BLaER1 treated with 17β-estradiol and CSF1 and Interleukin-3, amounts not matched to agents 10 nM and 100 nM (cell line): ENCODE results near the gene WDR53.
"Not testable (repeated sequence)": the region's sequence is repeated elsewhere in the genome, so short reads cannot be mapped to it uniquely, and the experiment has no call there.

Experiments used
- H3K27ac ChIP-seq, 11 experiments: shearing (Covaris generic); formaldehyde crosslinking; 2 replicates each; pipeline ENCODE4 v1.8.1; 2022
- H3K27me3 ChIP-seq, 11 experiments: shearing (Covaris generic); formaldehyde crosslinking; 2 replicates each; pipeline ENCODE4 v1.8.1; 2022
- H3K36me3 ChIP-seq, 11 experiments: shearing (Covaris generic); formaldehyde crosslinking; 2 replicates each; pipeline ENCODE4 v1.8.1; 2022
- H3K4me1 ChIP-seq, 10 experiments: shearing (Covaris generic); formaldehyde crosslinking; 2 replicates each; pipeline ENCODE4 v1.8.1; 2022
- H3K4me2 ChIP-seq, 11 experiments: shearing (Covaris generic); formaldehyde crosslinking; 2 replicates each; pipeline ENCODE4 v1.8.1; 2022
- H3K4me3 ChIP-seq, 10 experiments: shearing (Covaris generic); formaldehyde crosslinking; 2 replicates each; pipeline ENCODE4 v1.8.1; 2022
- H3K9ac ChIP-seq, 11 experiments: shearing (Covaris generic); formaldehyde crosslinking; 2 replicates each; pipeline ENCODE4 v1.8.1; 2022
- H3K9me3 ChIP-seq, 11 experiments: shearing (Covaris generic); formaldehyde crosslinking; replicated peaks in 1 of 11; 2 replicates each; pipeline ENCODE4 v1.8.1; 2022
- H4K20me1 ChIP-seq, 11 experiments: shearing (Covaris generic); formaldehyde crosslinking; 2 replicates each; pipeline ENCODE4 v1.8.1; 2022
- Cebpa-rat ChIP-seq, 11 experiments: shearing (Covaris generic); IDR thresholded peaks; 2 replicates each; pipeline ENCODE4 v1.8.1; 2022

The WDR53 gene

GRCh38 chr3:196524527-196524926 lies 43.8 kb downstream of the WDR53 start:
- H3K9me3 ChIP-seq: peaks cover 38 to 63% (median 42%) of the 10 kb centered on the region in 11 experiments
- H4K20me1 ChIP-seq: no peaks in the 10 kb centered on the region
- TF ChIP-seq Cebpa-rat (IDR thresholded peaks at IDR 0.05): no peak
- no peak overlapping the region for H3K4me3 ChIP-seq
- H3K4me1 ChIP-seq: peaks cover 0 to 13% (median 6%) of the 10 kb centered on the region in 10 experiments; a peak in 10 of 20 replicates
- no peaks in the 10 kb centered on the region for H3K27me3 ChIP-seq
- no peak overlapping the region for H3K4me2 ChIP-seq
- H3K9ac ChIP-seq: no peak overlapping the region
- no peaks in the 10 kb centered on the region; a peak in 2 of 22 replicates for H3K36me3 ChIP-seq
- H3K27ac ChIP-seq: no peak overlapping the region

DNA sequence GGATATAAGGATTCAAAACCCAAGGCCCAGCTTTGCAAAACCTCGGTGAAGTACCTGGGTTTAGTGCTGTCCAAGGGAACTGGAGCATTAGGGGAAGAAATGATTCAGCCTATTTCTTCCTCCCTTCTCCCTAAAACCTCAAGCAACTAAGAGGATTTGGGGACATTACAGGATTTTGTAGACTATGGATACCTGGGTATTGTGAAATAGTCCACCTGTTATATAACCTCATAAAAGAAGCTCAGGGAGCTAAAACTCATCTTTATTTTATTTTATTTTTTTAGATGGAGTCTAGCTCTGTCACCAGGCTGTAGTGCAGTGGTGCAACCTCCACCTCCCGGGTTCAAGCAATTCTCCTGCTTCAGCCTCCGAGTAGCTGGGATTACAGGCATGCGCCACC lies 44.5 kb downstream of the WDR53 start:
- Histone ChIP-seq H3K36me3 (peaks cover 0 to 4% (median 0%) of the 10 kb centered on the region in 11 experiments; a peak in 3 of 22 replicates), H4K20me1 (no peaks in the 10 kb centered on the region), H3K27me3 (no peaks in the 10 kb centered on the region), H3K4me3 (no peak overlapping the region), H3K4me2 (no peak overlapping the region), H3K9me3 (peaks cover 42 to 63% (median 47%) of the 10 kb centered on the region in 11 experiments), H3K27ac (no peak overlapping the region), H3K4me1 (peaks cover 0 to 13% (median 6%) of the 10 kb centered on the region in 10 experiments; a peak in 10 of 20 replicates), H3K9ac (no peak overlapping the region)
- TF ChIP-seq Cebpa-rat (IDR thresholded peaks at IDR 0.05): 0 out of 22 replicates have a peak, but pooled peaks of 1 of the 11 experiments have one; percentile 29

DNA sequence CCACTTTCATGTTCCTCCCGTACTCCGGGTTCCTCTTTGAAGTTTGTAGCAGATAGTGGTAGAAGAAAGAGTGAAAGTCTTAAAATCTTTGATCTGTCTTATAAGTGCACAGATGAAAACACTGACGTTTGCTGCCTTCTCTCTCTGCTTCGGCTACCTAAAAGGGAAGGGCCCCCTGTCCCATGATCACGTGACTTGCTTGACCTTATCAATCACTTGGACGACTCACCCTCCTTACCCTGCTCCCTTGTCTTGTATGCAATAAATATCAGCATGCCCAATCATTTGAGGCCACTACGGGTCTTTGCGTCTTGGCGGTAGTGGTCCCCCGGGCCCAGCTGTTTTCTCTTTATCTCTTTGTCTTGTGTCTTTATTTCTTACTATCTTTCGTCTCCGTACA lies 47.1 kb downstream of the WDR53 start:
- H3K36me3 ChIP-seq, H4K20me1 ChIP-seq, H3K4me3 ChIP-seq, H3K9ac ChIP-seq, H3K27ac ChIP-seq, H3K4me2 ChIP-seq, H3K4me1 ChIP-seq, H3K27me3 ChIP-seq: not testable (repeated sequence)
- H3K9me3 ChIP-seq: peaks cover 63 to 82% (median 66%) of the 10 kb centered on the region in 11 experiments

DNA sequence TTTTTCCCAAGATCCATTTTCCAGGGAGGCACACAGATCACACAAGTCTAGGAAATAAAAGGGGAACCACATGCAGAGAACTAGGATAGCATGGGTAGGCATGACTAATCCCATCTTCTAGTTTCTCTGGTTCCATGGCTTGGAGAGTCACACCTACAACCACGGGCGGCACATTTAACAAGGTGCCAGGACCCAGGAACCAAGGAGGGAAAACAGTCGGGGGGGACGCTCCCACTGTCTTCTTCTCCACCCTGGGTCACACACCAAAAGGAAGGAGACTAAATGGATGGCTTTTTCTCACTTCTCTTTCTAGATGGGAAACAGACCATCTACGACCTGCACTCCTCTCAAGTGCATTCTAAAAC lies 48.7 kb downstream of the WDR53 start:
- no peak overlapping the region for H3K4me2 ChIP-seq
- no peaks in the 10 kb centered on the region for H3K27me3 ChIP-seq
- no peak overlapping the region for H3K9ac ChIP-seq
- peaks cover 0 to 5% (median 0%) of the 10 kb centered on the region in 11 experiments; a peak in 3 of 22 replicates for H3K36me3 ChIP-seq
- no peaks in the 10 kb centered on the region for H4K20me1 ChIP-seq
- no peak for TF ChIP-seq Cebpa-rat (IDR thresholded peaks at IDR 0.05)
- H3K4me1 ChIP-seq: no peaks in the 10 kb centered on the region
- no peak overlapping the region for H3K27ac ChIP-seq
- H3K4me3 ChIP-seq: peak overlapping the region in 3 of 10 experiments; percentile 5 to 33 (median 10); a peak in 4 of 20 replicates
- peaks cover 63 to 90% (median 69%) of the 10 kb centered on the region in 11 experiments for H3K9me3 ChIP-seq

DNA sequence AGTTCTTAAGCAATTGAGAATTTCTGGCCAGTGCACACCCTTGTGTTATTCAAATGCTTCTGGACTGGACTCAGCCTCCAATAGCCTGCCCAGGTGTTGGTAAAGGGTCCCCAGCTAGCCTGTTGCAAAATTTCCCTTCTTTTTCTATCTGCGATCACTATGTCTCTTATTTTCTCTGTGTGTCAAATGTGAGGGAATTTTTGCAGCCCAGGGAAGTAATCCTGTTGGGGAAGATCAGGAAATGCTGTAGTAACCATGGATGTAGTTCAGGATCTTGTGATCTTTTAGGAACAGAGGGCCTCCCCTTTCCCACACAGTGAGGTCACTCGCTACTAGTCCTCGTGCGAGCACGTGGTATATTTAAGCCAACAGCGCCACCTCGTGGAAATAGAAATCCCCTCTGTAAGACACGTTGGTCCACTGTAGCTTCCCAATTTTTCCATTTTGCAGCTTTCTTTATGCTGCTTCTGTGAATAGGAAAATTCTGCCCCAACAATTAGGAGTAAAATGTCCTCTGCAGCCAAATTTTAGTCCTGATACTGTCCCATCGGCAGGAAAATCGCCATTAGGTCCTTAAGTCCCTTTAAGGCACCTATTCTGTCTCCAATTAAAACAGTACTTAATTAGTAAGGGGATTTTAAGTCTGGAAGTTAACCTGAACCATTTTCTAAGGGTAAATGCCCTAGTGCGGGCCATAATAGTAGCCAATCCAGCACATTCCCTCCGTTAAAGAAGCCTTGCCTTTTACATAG lies 49.2 kb downstream of the WDR53 start:
- H3K9ac ChIP-seq: no peak overlapping the region
- TF ChIP-seq Cebpa-rat (IDR thresholded peaks at IDR 0.05): no peak
- no peak overlapping the region for H3K27ac ChIP-seq
- no peak overlapping the region for H3K4me2 ChIP-seq
- H3K36me3 ChIP-seq: peaks cover 0 to 5% (median 0%) of the 10 kb centered on the region in 11 experiments; a peak in 3 of 22 replicates
- no peaks in the 10 kb centered on the region for H3K27me3 ChIP-seq
- no peaks in the 10 kb centered on the region for H4K20me1 ChIP-seq
- no peaks in the 10 kb centered on the region for H3K4me1 ChIP-seq
- H3K4me3 ChIP-seq: peak overlapping the region in 4 of 10 experiments; percentile 4 to 33 (median 8); a peak in 5 of 20 replicates
- H3K9me3 ChIP-seq: peaks cover 63 to 87% (median 69%) of the 10 kb centered on the region in 11 experiments

DNA sequence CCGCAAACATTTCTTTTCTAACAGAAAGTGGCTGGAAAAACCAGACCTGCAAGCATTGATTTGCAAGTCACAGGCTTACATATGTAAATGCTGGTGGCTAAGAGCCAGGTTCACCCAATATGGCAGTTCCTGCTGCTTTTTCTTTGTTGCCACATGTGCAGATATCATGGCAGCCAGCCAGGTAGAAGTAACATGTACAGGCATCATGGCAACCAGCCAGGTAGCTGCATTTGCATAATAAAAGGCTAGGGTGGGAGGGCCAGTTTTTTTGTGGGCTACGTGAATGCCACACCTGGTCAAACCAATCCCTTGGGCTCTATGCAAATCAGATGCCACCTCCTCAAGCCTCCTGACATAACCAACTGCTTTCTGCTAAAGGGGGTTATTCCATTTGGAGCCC lies 50.4 kb downstream of the WDR53 start:
- peaks cover 63 to 85% (median 67%) of the 10 kb centered on the region in 11 experiments for H3K9me3 ChIP-seq
- no peak overlapping the region for H3K4me2 ChIP-seq
- H3K9ac ChIP-seq: no peak overlapping the region
- no peaks in the 10 kb centered on the region for H4K20me1 ChIP-seq
- peaks cover 0 to 5% (median 0%) of the 10 kb centered on the region in 11 experiments; a peak in 3 of 22 replicates for H3K36me3 ChIP-seq
- H3K27me3 ChIP-seq: no peaks in the 10 kb centered on the region
- no peak for TF ChIP-seq Cebpa-rat (IDR thresholded peaks at IDR 0.05)
- peak overlapping the region in 2 of 10 experiments; percentile 6 to 10; a peak in 2 of 20 replicates for H3K4me3 ChIP-seq
- no peaks in the 10 kb centered on the region for H3K4me1 ChIP-seq
- H3K27ac ChIP-seq: no peak overlapping the region

GRCh38 chr3:196517162-196517800 lies 51.1 kb downstream of the WDR53 start:
- Histone ChIP-seq H3K4me1 (no peaks in the 10 kb centered on the region), H3K9ac (no peak overlapping the region), H3K4me2 (no peak overlapping the region), H3K36me3 (peaks cover 0 to 5% (median 0%) of the 10 kb centered on the region in 11 experiments; a peak in 3 of 22 replicates), H3K4me3 (no peak overlapping the region), H3K27me3 (no peaks in the 10 kb centered on the region), H3K9me3 (peaks cover 59 to 78% (median 63%) of the 10 kb centered on the region in 11 experiments), H3K27ac (no peak overlapping the region), H4K20me1 (no peaks in the 10 kb centered on the region)
- no peak for TF ChIP-seq Cebpa-rat (IDR thresholded peaks at IDR 0.05)

- no peak within 1 kb of the TSS for H3K9ac ChIP-seq
- no peaks in the 10 kb centered on the region for H3K27me3 ChIP-seq
- H3K36me3 ChIP-seq: peaks cover 0 to 5% (median 0%) of the 10 kb centered on the region in 11 experiments; a peak in 2 of 22 replicates
- H3K9me3 ChIP-seq: peaks cover 38 to 64% (median 48%) of the 10 kb centered on the region in 11 experiments
- no peak within 1 kb of the TSS for H3K27ac ChIP-seq
- no peaks in the 10 kb centered on the region for H3K4me1 ChIP-seq
- H3K4me3 ChIP-seq: no peak within 1 kb of the TSS
- TF ChIP-seq Cebpa-rat (IDR thresholded peaks at IDR 0.05): no peak
- H4K20me1 ChIP-seq: no peaks in the 10 kb centered on the region
- H3K4me2 ChIP-seq: no peak within 1 kb of the TSS
Measured at GRCh38 chr3:196514913-196515621, 53.3 kb downstream of the WDR53 start, which contains the start of gene SMCO1. Gene SMCO1 (minus strand): TSS chr3:196515346. CDS start chr3:196515209, 137 bp downstream.

GRCh38 chr3:196514350-196514716 lies 54.0 kb downstream of the WDR53 start:
- Histone ChIP-seq H4K20me1 (no peaks in the 10 kb centered on the region), H3K4me3 (no peak overlapping the region), H3K9ac (no peak overlapping the region), H3K27me3 (no peaks in the 10 kb centered on the region), H3K27ac (no peak overlapping the region), H3K9me3 (peaks cover 38 to 64% (median 47%) of the 10 kb centered on the region in 11 experiments), H3K4me2 (no peak overlapping the region), H3K36me3 (peaks cover 0 to 5% (median 0%) of the 10 kb centered on the region in 11 experiments; a peak in 1 of 22 replicates), H3K4me1 (no peaks in the 10 kb centered on the region)
- no peak for TF ChIP-seq Cebpa-rat (IDR thresholded peaks at IDR 0.05)
